Retinal pigment epithelial cell (primary cell): Measurements from ENCODE around the gene NET1.

Experiments
- DNase-seq: peaks from one replicate; pipeline ENCODE4 v3.0.0-alpha.2; 2010; ENCODE audit warnings: low read depth
- H3K4me3 ChIP-seq: 2 replicates; pipeline ENCODE4 v1.5.1; 2011; ENCODE audit warnings: mild to moderate bottlenecking, low read length, control low read depth, moderate library complexity
- TF ChIP-seq, protein P1 (sequence below): conservative IDR thresholded peaks from 2 replicates; pipeline ENCODE4 v1.5.1; 2011; ENCODE audit warnings: low read depth, low read length, control low read depth, inconsistent platforms

NET1 gene

GRCh38 chr10:5412277-5412941 is at the start of gene NET1:
Gene NET1, plus strand, starts transcription at chr10:5412557. Its CDS starts 136 bp downstream, at chr10:5412693.
- TF ChIP-seq, protein P1, sequence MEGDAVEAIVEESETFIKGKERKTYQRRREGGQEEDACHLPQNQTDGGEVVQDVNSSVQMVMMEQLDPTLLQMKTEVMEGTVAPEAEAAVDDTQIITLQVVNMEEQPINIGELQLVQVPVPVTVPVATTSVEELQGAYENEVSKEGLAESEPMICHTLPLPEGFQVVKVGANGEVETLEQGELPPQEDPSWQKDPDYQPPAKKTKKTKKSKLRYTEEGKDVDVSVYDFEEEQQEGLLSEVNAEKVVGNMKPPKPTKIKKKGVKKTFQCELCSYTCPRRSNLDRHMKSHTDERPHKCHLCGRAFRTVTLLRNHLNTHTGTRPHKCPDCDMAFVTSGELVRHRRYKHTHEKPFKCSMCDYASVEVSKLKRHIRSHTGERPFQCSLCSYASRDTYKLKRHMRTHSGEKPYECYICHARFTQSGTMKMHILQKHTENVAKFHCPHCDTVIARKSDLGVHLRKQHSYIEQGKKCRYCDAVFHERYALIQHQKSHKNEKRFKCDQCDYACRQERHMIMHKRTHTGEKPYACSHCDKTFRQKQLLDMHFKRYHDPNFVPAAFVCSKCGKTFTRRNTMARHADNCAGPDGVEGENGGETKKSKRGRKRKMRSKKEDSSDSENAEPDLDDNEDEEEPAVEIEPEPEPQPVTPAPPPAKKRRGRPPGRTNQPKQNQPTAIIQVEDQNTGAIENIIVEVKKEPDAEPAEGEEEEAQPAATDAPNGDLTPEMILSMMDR, result no peak
- DNase-seq, result peak; percentile 58
- H3K4me3 ChIP-seq, result peak within 1 kb of the TSS; percentile 71

DNA sequence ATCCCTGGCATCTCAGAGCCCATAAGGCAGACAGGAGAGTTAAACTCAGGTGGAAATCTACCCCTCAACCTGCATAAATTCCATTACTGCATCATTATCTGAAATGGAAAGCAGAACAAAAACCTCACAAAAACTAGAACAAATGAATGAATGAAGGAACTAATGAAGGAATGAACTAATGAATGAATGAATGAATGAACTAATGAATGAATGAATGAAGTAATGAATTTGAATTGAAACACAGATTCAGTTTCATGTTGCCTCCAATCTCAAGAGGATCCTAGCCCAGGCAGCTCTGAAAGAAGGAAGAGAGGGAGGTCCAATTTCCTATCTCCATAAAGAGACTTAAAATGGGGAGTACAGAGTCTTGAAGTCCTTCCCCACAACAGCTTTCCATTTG is 49.5 kb upstream of the NET1 start:
- H3K4me3 ChIP-seq, result no peak overlapping the region
- TF ChIP-seq, protein P1, result no peak
- no peak for DNase-seq

DNA sequence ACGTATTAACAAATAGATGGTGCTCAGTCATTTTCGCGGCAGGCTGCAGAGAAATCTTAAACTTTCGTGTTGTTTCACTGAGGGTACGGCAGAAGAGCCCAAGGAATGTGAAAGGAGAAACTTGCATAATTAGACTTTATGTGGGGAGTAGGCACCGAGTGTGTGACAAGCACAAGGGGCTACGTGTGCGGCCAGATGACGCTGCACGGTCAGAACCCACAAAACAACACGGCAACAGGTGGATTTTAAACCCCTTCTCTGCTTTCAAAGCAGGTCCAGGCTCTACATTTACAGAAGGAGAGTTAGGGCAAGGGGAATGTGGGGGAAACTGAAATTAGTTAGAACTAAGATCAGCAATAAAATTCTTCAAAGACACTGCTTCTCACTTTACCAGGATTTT is 48.0 kb upstream of the NET1 start:
- no peak overlapping the region for H3K4me3 ChIP-seq
- no peak for DNase-seq
- TF ChIP-seq, protein P1, result no peak

GRCh38 chr10:5364890-5365338 is 47.4 kb upstream of the NET1 start, which contains the start of gene UCN3:
Gene UCN3, plus strand, starts transcription at chr10:5364966. Its CDS starts 8,755 bp downstream, at chr10:5373721.
- TF ChIP-seq, protein P1, result no peak
- DNase-seq, result no peak
- no peak within 1 kb of the TSS for H3K4me3 ChIP-seq

- H3K4me3 ChIP-seq, result no peak overlapping the region
- no peak for DNase-seq
- TF ChIP-seq, protein P1, result no peak
Observed at GRCh38 chr10:5365928-5366327, 46.4 kb upstream of the NET1 start.

GRCh38 chr10:5369362-5370158 is 42.8 kb upstream of the NET1 start:
- no peak for DNase-seq
- H3K4me3 ChIP-seq, result no peak overlapping the region
- TF ChIP-seq, protein P1, result no peak
